ENCODE results near the gene STXBP6. TPM values are rescaled to one million over a fixed set of nuclear protein-coding genes. Genes with fewer than 3 reads are reported as not detected.

STXBP6 gene
- total and polyA plus RNA-seq, 7 donors, result 7.1 to 32.8 (median 14.3) TPM

- H3K27ac ChIP-seq, result no peak overlapping the region
- H3K36me3 ChIP-seq, result no peaks in the 10 kb centered on the region
- TF ChIP-seq POLR2A (IDR thresholded peaks at IDR 0.05) (no peak), EP300 (IDR thresholded peaks at IDR 0.05) (no peak)
- intact Hi-C loops (cut with DNase I), result no loop called here
- peaks cover 0 to 2% (median under 1%) of the 10 kb centered on the region in 4 donors for H3K4me1 ChIP-seq
- no peaks in the 10 kb centered on the region for H3K27me3 ChIP-seq
- DNase-seq, result no peak
- 62 to 84% methylated on average over 8 of the region's 8 CpGs for WGBS, 2 donors
- H3K9me3 ChIP-seq, result no peaks in the 10 kb centered on the region
- no peak overlapping the region for H3K4me3 ChIP-seq
These were observed 175.3 kb downstream of the STXBP6 start for GRCh38 chr14:24874514-24875202.

- no peak for DNase-seq
- H3K27ac ChIP-seq, result no peak overlapping the region
- H3K4me3 ChIP-seq, result no peak overlapping the region
- no peaks in the 10 kb centered on the region for H3K4me1 ChIP-seq
- no peaks in the 10 kb centered on the region for H3K36me3 ChIP-seq
- intact Hi-C loops (cut with DNase I), result no loop called here
- H3K9me3 ChIP-seq, result no peaks in the 10 kb centered on the region
- no peaks in the 10 kb centered on the region for H3K27me3 ChIP-seq
- TF ChIP-seq CTCF (IDR thresholded peaks at IDR 0.05) (no peak), EP300 (IDR thresholded peaks at IDR 0.05) (no peak), POLR2A (IDR thresholded peaks at IDR 0.05) (no peak), POLR2AphosphoS5 (IDR thresholded peaks at IDR 0.05) (no peak)
- 85 to 92% methylated on average over 5 of the region's 5 CpGs for WGBS, 2 donors
These were observed 176.4 kb downstream of the STXBP6 start for GRCh38 chr14:24873551-24873950.

GRCh38 chr14:24870949-24871701 lies 178.8 kb downstream of the STXBP6 start:
- Histone ChIP-seq H3K27me3 (no peaks in the 10 kb centered on the region), H3K4me1 (no peaks in the 10 kb centered on the region), H3K27ac (no peak overlapping the region), H3K36me3 (no peaks in the 10 kb centered on the region), H3K4me3 (no peak overlapping the region), H3K9me3 (no peaks in the 10 kb centered on the region)
- 89 to 90% methylated on average over 4 of the region's 4 CpGs for WGBS, 2 donors
- DNase-seq, result no peak
- TF ChIP-seq CTCF (IDR thresholded peaks at IDR 0.05) (no peak), POLR2A (IDR thresholded peaks at IDR 0.05) (no peak), POLR2AphosphoS5 (IDR thresholded peaks at IDR 0.05) (no peak), EP300 (IDR thresholded peaks at IDR 0.05) (no peak)
- intact Hi-C loops (cut with DNase I), result no loop called here

GRCh38 chr14:24868389-24868788 lies 181.6 kb downstream of the STXBP6 start:
- TF ChIP-seq EP300 (IDR thresholded peaks at IDR 0.05) (no peak), POLR2A (IDR thresholded peaks at IDR 0.05) (no peak), POLR2AphosphoS5 (IDR thresholded peaks at IDR 0.05) (no peak), CTCF (IDR thresholded peaks at IDR 0.05) (no peak)
- Histone ChIP-seq H3K4me1 (no peaks in the 10 kb centered on the region), H3K27ac (no peak overlapping the region), H3K36me3 (no peaks in the 10 kb centered on the region), H3K4me3 (no peak overlapping the region), H3K27me3 (no peaks in the 10 kb centered on the region), H3K9me3 (no peaks in the 10 kb centered on the region)
- DNase-seq, result no peak
- WGBS, 2 donors, result 96 to 100% methylated on average over 2 of the region's 2 CpGs
- intact Hi-C loops (cut with DNase I), result no loop called here

GRCh38 chr14:24866067-24866639 lies 183.8 kb downstream of the STXBP6 start:
- Histone ChIP-seq H3K27ac (no peak overlapping the region), H3K27me3 (no peaks in the 10 kb centered on the region), H3K36me3 (no peaks in the 10 kb centered on the region), H3K4me1 (peaks cover 0 to 4% (median 2%) of the 10 kb centered on the region in 4 donors), H3K4me3 (no peak overlapping the region), H3K9me3 (no peaks in the 10 kb centered on the region)
- 90 to 92% methylated on average over 1 of the region's 1 CpG for WGBS, 2 donors
- TF ChIP-seq POLR2AphosphoS5 (IDR thresholded peaks at IDR 0.05) (no peak), POLR2A (IDR thresholded peaks at IDR 0.05) (no peak), EP300 (IDR thresholded peaks at IDR 0.05) (no peak), CTCF (IDR thresholded peaks at IDR 0.05) (no peak)
- intact Hi-C loops (cut with DNase I), result no loop called here
- no peak for DNase-seq
